ENCODE data around the gene RREB1.
A peak's percentile ranks its signal among the peaks of the same experiment; 100 is the strongest.

The RREB1 gene

GRCh38 chr6:7124636-7125035 lies 16.9 kb downstream of the RREB1 start:
- DNase-seq (ENCODE audit: low read depth in 2 of 2), result no peak

- no peak for DNase-seq (ENCODE audit: low read depth in 2 of 2)
These were observed 17.5 kb downstream of the RREB1 start for GRCh38 chr6:7125290-7125689.

GRCh38 chr6:7126754-7127153 lies 19.0 kb downstream of the RREB1 start:
- no peak for DNase-seq (ENCODE audit: low read depth in 2 of 2)

- no peak for DNase-seq (ENCODE audit: low read depth in 2 of 2)
These were observed 19.9 kb downstream of the RREB1 start for GRCh38 chr6:7127680-7128079.

- DNase-seq (ENCODE audit: low read depth in 2 of 2), result no peak
These were observed 21.6 kb downstream of the RREB1 start for GRCh38 chr6:7129360-7129759.

GRCh38 chr6:7129784-7130569 lies 22.2 kb downstream of the RREB1 start:
- DNase-seq (ENCODE audit: low read depth in 2 of 2), result no peak

GRCh38 chr6:7131390-7131789 lies 23.6 kb downstream of the RREB1 start:
- no peak for DNase-seq (ENCODE audit: low read depth in 2 of 2)

GRCh38 chr6:7132398-7133035 lies 24.8 kb downstream of the RREB1 start:
- no peak for DNase-seq (ENCODE audit: low read depth in 2 of 2)

GRCh38 chr6:7134999-7135745 lies 27.4 kb downstream of the RREB1 start:
- DNase-seq (ENCODE audit: low read depth in 2 of 2), result no peak

- no peak for DNase-seq (ENCODE audit: low read depth in 2 of 2)
These were observed 28.0 kb downstream of the RREB1 start for GRCh38 chr6:7135755-7136154.

GRCh38 chr6:7136859-7137334 lies 29.1 kb downstream of the RREB1 start:
- no peak for DNase-seq (ENCODE audit: low read depth in 2 of 2)

- DNase-seq (ENCODE audit: low read depth in 2 of 2), result peak in 1 of 2 donors; percentile 30
These were observed 29.7 kb downstream of the RREB1 start for GRCh38 chr6:7137335-7138045.

- no peak for DNase-seq (ENCODE audit: low read depth in 2 of 2)
These were observed 30.3 kb downstream of the RREB1 start for GRCh38 chr6:7138046-7138531.

- no peak for DNase-seq (ENCODE audit: low read depth in 2 of 2)
These were observed 31.2 kb downstream of the RREB1 start for GRCh38 chr6:7138921-7139358.

GRCh38 chr6:7139835-7140470 lies 32.2 kb downstream of the RREB1 start:
- DNase-seq (ENCODE audit: low read depth in 2 of 2), result no peak

- peak; percentile 53 to 54 for DNase-seq (ENCODE audit: low read depth in 2 of 2)
These were observed 33.0 kb downstream of the RREB1 start for GRCh38 chr6:7140631-7141378.

GRCh38 chr6:7142228-7142801 lies 34.6 kb downstream of the RREB1 start:
- no peak for DNase-seq (ENCODE audit: low read depth in 2 of 2)

- DNase-seq (ENCODE audit: low read depth in 2 of 2), result no peak
These were observed 35.2 kb downstream of the RREB1 start for GRCh38 chr6:7142918-7143475.

GRCh38 chr6:7143476-7143974 lies 35.8 kb downstream of the RREB1 start:
- no peak for DNase-seq (ENCODE audit: low read depth in 2 of 2)

Measured in activated CD8-positive, alpha-beta memory T cell treated with anti-CD3 and anti-CD28 coated beads for 4 hours (primary cell).